HepG2 (cell line): ENCODE data around the gene SMIM41. TPM values are rescaled to one million over a fixed set of nuclear protein-coding genes. Genes with fewer than 3 reads are reported as not detected.

Source experiments
- GABPA ChIP-seq, 2 experiments: IDR thresholded peaks; 2 replicates each; pipeline ENCODE4 v1.6.1; 2011 to 2016; ENCODE audit warnings: low read depth in 2 of 2, low read length in 1 of 2, missing biosample characterization in 1 of 2, missing genetic modification characterization in 1 of 2
- SIN3B ChIP-seq: fragments of 150-350 bp; IDR thresholded peaks from 2 replicates; pipeline ENCODE4 v1.6.1; 2014; ENCODE audit warnings: low read length
- SRSF1 ChIP-seq: fragments of 200-400 bp; formaldehyde crosslinking; optimal IDR thresholded peaks from 2 replicates; pipeline ENCODE3; 2017; ENCODE audit warnings: mild to moderate bottlenecking, low read depth, low read length, moderate library complexity
- TBX2 ChIP-seq: sonication (generic); formaldehyde crosslinking; IDR thresholded peaks from 2 replicates; pipeline ENCODE4 v1.5.0; 2020; ENCODE audit warnings: missing genetic modification reagents, mild to moderate bottlenecking, borderline replicate concordance
- TEAD3 ChIP-seq: optimal IDR thresholded peaks from 2 replicates; pipeline ENCODE3; 2016; ENCODE audit warnings: borderline replicate concordance
- TGIF2 ChIP-seq: IDR thresholded peaks from 2 replicates; pipeline ENCODE4 v1.6.1; 2016; ENCODE audit warnings: control low read depth, missing compliant biosample characterization
- ZFAT ChIP-seq: sonication (generic); formaldehyde crosslinking; conservative IDR thresholded peaks from 2 replicates; pipeline ENCODE4 v1.8.1; 2023; ENCODE audit warnings: missing genetic modification reagents, inconsistent platforms
- ZNF121 ChIP-seq: sonication (generic); formaldehyde crosslinking; IDR thresholded peaks from 2 replicates; pipeline ENCODE4 v1.5.0; 2020; ENCODE audit warnings: mild to moderate bottlenecking, missing genetic modification reagents
- ZNF264 ChIP-seq: sonication (generic); formaldehyde crosslinking; IDR thresholded peaks from 2 replicates; pipeline ENCODE4 v1.4.0; 2020; ENCODE audit warnings: missing genetic modification reagents
- ZNF773 ChIP-seq: sonication (generic); formaldehyde crosslinking; IDR thresholded peaks from 2 replicates; pipeline ENCODE4 v1.4.0; 2020; ENCODE audit warnings: missing genetic modification reagents, borderline replicate concordance
- polyA plus RNA-seq, 8 experiments: library from polyadenylated mRNA; depleted of rRNA in 3 of 8; stranded (reverse) in 7 of 8; unstranded in 1 of 8; fragments of >200 nt; fragmentation: Illumina TruSeq in 4 of 8; extraction: Trizol in 4 of 8; gene quantifications; 2 replicates each; pipeline versions ENCODE4 v1.2.1 to v1.2.3, GENCODE V29; 2011 to 2016; ENCODE audit warnings: low read depth in 4 of 8, missing spikeins in 1 of 8, mixed read lengths in 1 of 8; ENCODE audit not compliant: insufficient read depth in 1 of 8
- total RNA-seq, 5 experiments: library from RNA; depleted of rRNA; stranded (reverse); fragments of >200 nt; fragmentation: Illumina TruSeq; extraction: Trizol; gene quantifications; 2 replicates each; pipeline ENCODE4 v1.2.3, GENCODE V29; 2016; ENCODE audit warnings: low read depth in 1 of 5
- TF ChIP-seq, protein P1 (sequence below): sonication (generic); formaldehyde crosslinking; conservative IDR thresholded peaks from 2 replicates; pipeline ENCODE4 v1.4.0; 2020; ENCODE audit warnings: missing genetic modification reagents
- TF ChIP-seq, protein P2 (sequence below): sonication (generic); formaldehyde crosslinking; IDR thresholded peaks from 2 replicates; pipeline ENCODE4 v1.9.0; 2022; ENCODE audit warnings: low read depth, missing genetic modification reagents
- TF ChIP-seq, protein P3 (sequence below): sonication (generic); formaldehyde crosslinking; IDR thresholded peaks from 2 replicates; pipeline ENCODE4 v1.4.0; 2020; ENCODE audit warnings: mild to moderate bottlenecking, low read depth, missing genetic modification reagents
- TF ChIP-seq, protein P4 (sequence below), 2 experiments: sonication (generic) in 1 of 2; formaldehyde crosslinking in 1 of 2; IDR thresholded peaks; 2 replicates each; pipeline versions ENCODE4 v1.4.0 to v1.6.1; 2016 to 2020; ENCODE audit warnings: borderline replicate concordance in 1 of 2, low read depth in 1 of 2, mild to moderate bottlenecking in 1 of 2, missing genetic modification reagents in 1 of 2

The SMIM41 gene
- total and polyA plus RNA-seq, 2 of the 13 experiments (the other 11 are each of a cell fraction or from before 2014, with no cell fraction given), result not detected

DNA sequence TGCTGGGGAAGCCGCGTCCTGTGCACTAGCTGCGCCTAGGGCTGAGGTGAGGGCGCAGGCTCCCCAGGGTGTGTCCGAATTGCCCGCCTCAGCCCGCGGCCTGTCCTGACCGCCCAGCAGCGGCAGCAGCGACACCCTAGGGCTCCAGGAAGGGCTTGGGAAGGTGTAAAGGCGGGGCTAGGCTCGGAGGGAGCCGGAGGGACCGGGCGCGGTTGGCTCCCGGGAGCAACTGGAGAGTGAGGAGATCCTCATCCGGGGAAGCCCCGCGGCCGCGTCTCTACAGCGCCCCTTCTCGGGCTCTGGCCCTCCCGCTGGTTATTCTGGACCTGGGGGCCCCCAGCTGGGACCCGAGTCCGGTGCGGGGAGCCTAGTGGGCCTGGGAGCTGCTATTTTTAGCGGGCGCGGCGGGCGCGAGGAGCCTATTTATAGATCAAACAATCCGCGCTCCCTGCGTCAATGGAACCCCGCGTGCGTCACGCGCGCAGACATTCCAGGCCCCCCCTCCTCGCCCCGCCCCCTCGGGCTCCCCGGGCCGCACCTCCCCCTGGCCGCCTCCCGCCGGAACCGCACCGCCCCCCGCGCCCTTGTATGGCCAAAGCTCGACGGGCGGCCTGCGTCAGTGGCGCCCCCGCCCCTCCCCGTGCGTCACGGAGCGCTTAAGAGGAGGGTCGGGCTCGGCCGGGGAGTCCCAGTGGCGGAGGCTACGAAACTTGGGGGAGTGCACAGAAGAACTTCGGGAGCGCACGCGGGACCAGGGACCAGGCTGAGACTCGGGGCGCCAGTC lies 28.6 kb upstream of the SMIM41 start, which contains the start of gene NR4A1 (continued):
- TF ChIP-seq, protein P1, sequence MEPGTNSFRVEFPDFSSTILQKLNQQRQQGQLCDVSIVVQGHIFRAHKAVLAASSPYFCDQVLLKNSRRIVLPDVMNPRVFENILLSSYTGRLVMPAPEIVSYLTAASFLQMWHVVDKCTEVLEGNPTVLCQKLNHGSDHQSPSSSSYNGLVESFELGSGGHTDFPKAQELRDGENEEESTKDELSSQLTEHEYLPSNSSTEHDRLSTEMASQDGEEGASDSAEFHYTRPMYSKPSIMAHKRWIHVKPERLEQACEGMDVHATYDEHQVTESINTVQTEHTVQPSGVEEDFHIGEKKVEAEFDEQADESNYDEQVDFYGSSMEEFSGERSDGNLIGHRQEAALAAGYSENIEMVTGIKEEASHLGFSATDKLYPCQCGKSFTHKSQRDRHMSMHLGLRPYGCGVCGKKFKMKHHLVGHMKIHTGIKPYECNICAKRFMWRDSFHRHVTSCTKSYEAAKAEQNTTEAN (CRISPR knock-in tag), result no peak; the same call in 1 of the 2 replicates
- TF ChIP-seq, protein P2, sequence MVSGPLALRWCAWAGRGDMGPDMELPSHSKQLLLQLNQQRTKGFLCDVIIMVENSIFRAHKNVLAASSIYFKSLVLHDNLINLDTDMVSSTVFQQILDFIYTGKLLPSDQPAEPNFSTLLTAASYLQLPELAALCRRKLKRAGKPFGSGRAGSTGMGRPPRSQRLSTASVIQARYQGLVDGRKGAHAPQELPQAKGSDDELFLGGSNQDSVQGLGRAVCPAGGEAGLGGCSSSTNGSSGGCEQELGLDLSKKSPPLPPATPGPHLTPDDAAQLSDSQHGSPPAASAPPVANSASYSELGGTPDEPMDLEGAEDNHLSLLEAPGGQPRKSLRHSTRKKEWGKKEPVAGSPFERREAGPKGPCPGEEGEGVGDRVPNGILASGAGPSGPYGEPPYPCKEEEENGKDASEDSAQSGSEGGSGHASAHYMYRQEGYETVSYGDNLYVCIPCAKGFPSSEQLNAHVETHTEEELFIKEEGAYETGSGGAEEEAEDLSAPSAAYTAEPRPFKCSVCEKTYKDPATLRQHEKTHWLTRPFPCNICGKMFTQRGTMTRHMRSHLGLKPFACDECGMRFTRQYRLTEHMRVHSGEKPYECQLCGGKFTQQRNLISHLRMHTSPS (CRISPR knock-in tag), result no peak
- no peak for TF ChIP-seq GABPA (IDR thresholded peaks at IDR 0.05; ENCODE audit: low read depth, low read length)
- peak; percentile 57 for TF ChIP-seq GABPA (CRISPR knock-in tag; IDR thresholded peaks at IDR 0.05; ENCODE audit: low read depth)
- TF ChIP-seq ZNF121 (CRISPR knock-in tag), result no peak
- TF ChIP-seq, protein P3, sequence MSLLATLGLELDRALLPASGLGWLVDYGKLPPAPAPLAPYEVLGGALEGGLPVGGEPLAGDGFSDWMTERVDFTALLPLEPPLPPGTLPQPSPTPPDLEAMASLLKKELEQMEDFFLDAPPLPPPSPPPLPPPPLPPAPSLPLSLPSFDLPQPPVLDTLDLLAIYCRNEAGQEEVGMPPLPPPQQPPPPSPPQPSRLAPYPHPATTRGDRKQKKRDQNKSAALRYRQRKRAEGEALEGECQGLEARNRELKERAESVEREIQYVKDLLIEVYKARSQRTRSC, result no peak
- TF ChIP-seq SRSF1, result peak; percentile 70
- no peak for TF ChIP-seq ZNF264 (CRISPR knock-in tag)
- TF ChIP-seq SIN3B, result no peak
- 0 out of 2 replicates have a peak, but pooled peaks have one; percentile 24 for TF ChIP-seq ZNF773 (CRISPR knock-in tag)
- peak; percentile 93 for TF ChIP-seq TEAD3 (CRISPR knock-in tag)
- TF ChIP-seq ZFAT (CRISPR knock-in tag), result no peak
- TF ChIP-seq TBX2 (CRISPR knock-in tag), result peak; percentile 54
- TF ChIP-seq TGIF2 (CRISPR knock-in tag), result 0 out of 2 replicates have a peak, but pooled peaks have one; percentile 46
- TF ChIP-seq, protein P4, sequence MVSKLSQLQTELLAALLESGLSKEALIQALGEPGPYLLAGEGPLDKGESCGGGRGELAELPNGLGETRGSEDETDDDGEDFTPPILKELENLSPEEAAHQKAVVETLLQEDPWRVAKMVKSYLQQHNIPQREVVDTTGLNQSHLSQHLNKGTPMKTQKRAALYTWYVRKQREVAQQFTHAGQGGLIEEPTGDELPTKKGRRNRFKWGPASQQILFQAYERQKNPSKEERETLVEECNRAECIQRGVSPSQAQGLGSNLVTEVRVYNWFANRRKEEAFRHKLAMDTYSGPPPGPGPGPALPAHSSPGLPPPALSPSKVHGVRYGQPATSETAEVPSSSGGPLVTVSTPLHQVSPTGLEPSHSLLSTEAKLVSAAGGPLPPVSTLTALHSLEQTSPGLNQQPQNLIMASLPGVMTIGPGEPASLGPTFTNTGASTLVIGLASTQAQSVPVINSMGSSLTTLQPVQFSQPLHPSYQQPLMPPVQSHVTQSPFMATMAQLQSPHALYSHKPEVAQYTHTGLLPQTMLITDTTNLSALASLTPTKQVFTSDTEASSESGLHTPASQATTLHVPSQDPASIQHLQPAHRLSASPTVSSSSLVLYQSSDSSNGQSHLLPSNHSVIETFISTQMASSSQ (IDR thresholded peaks at IDR 0.05; ENCODE audit: low read depth), result no peak
- TF ChIP-seq, protein P4 (CRISPR knock-in tag; IDR thresholded peaks at IDR 0.05; ENCODE audit: borderline replicate concordance), result peak; percentile 56; the same call in 1 of the 2 replicates
